Stimulated activated naive CD8-positive, alpha-beta T cell treated with anti-CD3 and anti-CD28 coated beads, Interleukin-15, Interleukin-2, amounts not matched to agents 100 U/mL and 50 U/mL, for 24 hours (primary cell): ENCODE results near the gene COL15A1.

ENCODE experiments used
- ATAC-seq: fragments of 150-1000 bp; cut with Tn5 transposase; one replicate; pipeline ENCODE4 v1.10.0; 2021
- DNase-seq: peaks from one replicate; pipeline ENCODE4 v3.0.0; 2021

The COL15A1 gene

GRCh38 chr9:99056886-99057664 is 113.4 kb downstream of the COL15A1 start:
- DNase-seq (peak; percentile 29), ATAC-seq (peak; percentile 70)

- ATAC-seq (peak; percentile 53), DNase-seq (peak; percentile 75)
Measured at GRCh38 chr9:99057665-99058625, 114.2 kb downstream of the COL15A1 start.

GRCh38 chr9:99058964-99059921 is 115.5 kb downstream of the COL15A1 start:
- peak; percentile 24 for DNase-seq

GRCh38 chr9:99060621-99061020 is 116.9 kb downstream of the COL15A1 start:
- DNase-seq (no peak), ATAC-seq (no peak)

More at GRCh38 chr9:99058964-99059921, 115.5 kb downstream of the COL15A1 start:
- ATAC-seq = peak; percentile 34

GRCh38 chr9:99062549-99062948 is 118.8 kb downstream of the COL15A1 start:
- DNase-seq (no peak), ATAC-seq (no peak)

- DNase-seq (no peak), ATAC-seq (no peak)
Measured at GRCh38 chr9:99063522-99063921, 119.8 kb downstream of the COL15A1 start.

- ATAC-seq (no peak), DNase-seq (no peak)
Measured at GRCh38 chr9:99066571-99066970, 122.9 kb downstream of the COL15A1 start.

- ATAC-seq (no peak), DNase-seq (no peak)
Measured at GRCh38 chr9:99069075-99069474, 125.4 kb downstream of the COL15A1 start.

GRCh38 chr9:99069546-99069945 is 125.8 kb downstream of the COL15A1 start:
- DNase-seq (no peak), ATAC-seq (no peak)

- DNase-seq (no peak), ATAC-seq (no peak)
Measured at GRCh38 chr9:99070681-99071080, 127.0 kb downstream of the COL15A1 start.

- peak; percentile 42 for ATAC-seq
- DNase-seq = no peak
Measured at GRCh38 chr9:99071313-99072039, 127.8 kb downstream of the COL15A1 start.

- no peak for DNase-seq
- no peak for ATAC-seq
Measured at GRCh38 chr9:99072040-99072394, 128.3 kb downstream of the COL15A1 start.

GRCh38 chr9:99073347-99073746 is 129.6 kb downstream of the COL15A1 start:
- ATAC-seq = no peak
- no peak for DNase-seq

GRCh38 chr9:99073985-99074901 is 130.5 kb downstream of the COL15A1 start:
- ATAC-seq (no peak), DNase-seq (no peak)

- DNase-seq (no peak), ATAC-seq (no peak)
Measured at GRCh38 chr9:99074902-99075245, 131.2 kb downstream of the COL15A1 start.

GRCh38 chr9:99075246-99075912 is 131.7 kb downstream of the COL15A1 start:
- DNase-seq (no peak), ATAC-seq (no peak)

- no peak for ATAC-seq
- no peak for DNase-seq
Measured at GRCh38 chr9:99076030-99076429, 132.3 kb downstream of the COL15A1 start.

- DNase-seq (peak; percentile 48), ATAC-seq (peak; percentile 52)
Measured at GRCh38 chr9:99076483-99077171, 132.9 kb downstream of the COL15A1 start.

GRCh38 chr9:99078717-99079116 is 135.0 kb downstream of the COL15A1 start:
- ATAC-seq (no peak), DNase-seq (no peak)
